ENCODE data around the gene APOD. TPM values are rescaled to one million over a fixed set of nuclear protein-coding genes. Genes with fewer than 3 reads are reported as not detected.

APOD gene
- total RNA-seq, 1 donor from 2014 or later = 92.5 TPM

GRCh38 chr3:195543500-195544229, 40.1 kb downstream of the APOD start:
- peaks cover 79% of the 10 kb centered on the region for H3K4me1 ChIP-seq
- DNase-seq = no peak
- TF ChIP-seq, protein P1, sequence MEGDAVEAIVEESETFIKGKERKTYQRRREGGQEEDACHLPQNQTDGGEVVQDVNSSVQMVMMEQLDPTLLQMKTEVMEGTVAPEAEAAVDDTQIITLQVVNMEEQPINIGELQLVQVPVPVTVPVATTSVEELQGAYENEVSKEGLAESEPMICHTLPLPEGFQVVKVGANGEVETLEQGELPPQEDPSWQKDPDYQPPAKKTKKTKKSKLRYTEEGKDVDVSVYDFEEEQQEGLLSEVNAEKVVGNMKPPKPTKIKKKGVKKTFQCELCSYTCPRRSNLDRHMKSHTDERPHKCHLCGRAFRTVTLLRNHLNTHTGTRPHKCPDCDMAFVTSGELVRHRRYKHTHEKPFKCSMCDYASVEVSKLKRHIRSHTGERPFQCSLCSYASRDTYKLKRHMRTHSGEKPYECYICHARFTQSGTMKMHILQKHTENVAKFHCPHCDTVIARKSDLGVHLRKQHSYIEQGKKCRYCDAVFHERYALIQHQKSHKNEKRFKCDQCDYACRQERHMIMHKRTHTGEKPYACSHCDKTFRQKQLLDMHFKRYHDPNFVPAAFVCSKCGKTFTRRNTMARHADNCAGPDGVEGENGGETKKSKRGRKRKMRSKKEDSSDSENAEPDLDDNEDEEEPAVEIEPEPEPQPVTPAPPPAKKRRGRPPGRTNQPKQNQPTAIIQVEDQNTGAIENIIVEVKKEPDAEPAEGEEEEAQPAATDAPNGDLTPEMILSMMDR (IDR thresholded peaks at IDR 0.05; ENCODE audit: borderline replicate concordance) = no peak
- no peaks in the 10 kb centered on the region for H3K36me3 ChIP-seq
- H3K27me3 ChIP-seq (ENCODE audit: low read depth) = no peaks in the 10 kb centered on the region
- H3K9me3 ChIP-seq (replicated peaks) = no peaks in the 10 kb centered on the region
- intact Hi-C loops (cut with micrococcal nuclease) = no loop called here
- peak overlapping the region; percentile 94 for H3K27ac ChIP-seq (replicated peaks)
- peak overlapping the region; percentile 86 for H3K4me3 ChIP-seq

GRCh38 chr3:195542698-195543499, 40.8 kb downstream of the APOD start, which contains the start of gene PPP1R2:
TSS of gene PPP1R2 (minus strand) at chr3:195543325. CDS start at chr3:195543025, 300 bp downstream.
- H3K27me3 ChIP-seq (ENCODE audit: low read depth) = no peaks in the 10 kb centered on the region
- intact Hi-C loops (cut with micrococcal nuclease) = no loop called here
- H3K36me3 ChIP-seq = no peaks in the 10 kb centered on the region
- peak within 1 kb of the TSS; percentile 94 for H3K27ac ChIP-seq (replicated peaks)
- H3K9me3 ChIP-seq (replicated peaks) = no peaks in the 10 kb centered on the region
- TF ChIP-seq, protein P1 (IDR thresholded peaks at IDR 0.05; ENCODE audit: borderline replicate concordance) = no peak
- H3K4me1 ChIP-seq = peaks cover 87% of the 10 kb centered on the region
- peak within 1 kb of the TSS; percentile 86 for H3K4me3 ChIP-seq
- DNase-seq = peak; percentile 92

DNA sequence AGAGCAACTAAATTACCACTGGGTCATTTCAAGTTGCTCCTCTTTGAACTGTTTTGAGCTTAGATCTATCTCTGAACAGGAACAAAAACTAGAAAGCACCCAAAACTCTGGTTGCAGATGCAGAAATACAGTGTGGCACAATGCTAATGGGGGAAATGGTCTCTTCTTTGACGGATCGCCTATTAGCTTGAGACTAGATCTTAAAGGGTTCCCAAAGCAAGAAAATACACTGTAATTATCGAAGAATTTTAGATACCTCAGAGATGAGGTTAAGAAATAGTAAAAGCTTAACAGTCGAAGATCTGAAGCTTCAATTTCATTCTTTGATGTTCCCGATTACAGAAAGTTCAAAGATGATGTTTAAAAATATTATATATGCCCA, 41.4 kb downstream of the APOD start:
- H3K4me3 ChIP-seq = peak overlapping the region; percentile 86
- H3K27me3 ChIP-seq (ENCODE audit: low read depth) = no peaks in the 10 kb centered on the region
- H3K9me3 ChIP-seq (replicated peaks) = no peaks in the 10 kb centered on the region
- DNase-seq = no peak
- TF ChIP-seq, protein P1 (IDR thresholded peaks at IDR 0.05; ENCODE audit: borderline replicate concordance) = no peak
- no peaks in the 10 kb centered on the region for H3K36me3 ChIP-seq
- peaks cover 89% of the 10 kb centered on the region for H3K4me1 ChIP-seq
- intact Hi-C loops (cut with micrococcal nuclease) = no loop called here
- H3K27ac ChIP-seq (replicated peaks) = peak overlapping the region; percentile 94

- peaks cover 92% of the 10 kb centered on the region for H3K4me1 ChIP-seq
- no peak for DNase-seq
- TF ChIP-seq, protein P1 (IDR thresholded peaks at IDR 0.05; ENCODE audit: borderline replicate concordance) = no peak
- H3K27ac ChIP-seq (replicated peaks) = no peak overlapping the region
- H3K27me3 ChIP-seq (ENCODE audit: low read depth) = no peaks in the 10 kb centered on the region
- peak overlapping the region; percentile 86 for H3K4me3 ChIP-seq
- H3K9me3 ChIP-seq (replicated peaks) = no peaks in the 10 kb centered on the region
- intact Hi-C loops (cut with micrococcal nuclease) = no loop called here
- no peaks in the 10 kb centered on the region for H3K36me3 ChIP-seq
These were observed 43.2 kb downstream of the APOD start for GRCh38 chr3:195540511-195540910.

DNA sequence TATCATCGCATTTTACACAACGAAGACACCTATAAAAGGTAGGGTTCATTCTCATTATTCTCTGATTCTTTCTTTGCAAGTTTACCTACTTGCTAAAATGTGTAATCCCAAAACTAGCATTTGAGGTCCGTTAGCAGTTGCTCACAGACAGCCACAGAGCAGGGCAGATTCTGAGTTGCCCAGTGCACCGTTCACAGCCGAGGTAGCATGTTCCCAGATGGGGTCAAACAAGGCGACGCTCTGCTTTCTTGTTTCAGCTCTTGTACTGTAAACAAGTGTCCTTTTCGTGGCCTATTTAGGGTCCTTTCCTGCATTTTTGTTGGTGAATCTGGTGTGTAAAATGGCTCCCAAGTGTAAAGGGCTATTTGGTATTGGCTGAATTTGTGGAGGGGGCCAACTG, 43.7 kb downstream of the APOD start:
- Histone ChIP-seq H3K4me1 (peaks cover 87% of the 10 kb centered on the region), H3K27ac (replicated peaks) (no peak overlapping the region), H3K27me3 (ENCODE audit: low read depth) (no peaks in the 10 kb centered on the region), H3K4me3 (peak overlapping the region; percentile 86), H3K36me3 (no peaks in the 10 kb centered on the region), H3K9me3 (replicated peaks) (no peaks in the 10 kb centered on the region)
- TF ChIP-seq, protein P1 (IDR thresholded peaks at IDR 0.05; ENCODE audit: borderline replicate concordance) = no peak
- no peak for DNase-seq
- intact Hi-C loops (cut with micrococcal nuclease) = no loop called here

All from left ventricle myocardium inferior (tissue), 1 donor.